Testis (tissue), 3 donors: ENCODE data around the gene NCAPD3. TPM values are rescaled to one million over a fixed set of nuclear protein-coding genes. Genes with fewer than 3 reads are reported as not detected.

Experiments used
- DNase-seq: peaks from one replicate; pipeline ENCODE4 v3.0.0-alpha.2; 2019
- H3K27ac ChIP-seq, 2 donors: fragments of 200-600 bp; sonication (generic); one replicate each; pipeline ENCODE4 v1.5.1; 2019
- H3K27me3 ChIP-seq: fragments of 200-600 bp; sonication (generic); one replicate; pipeline ENCODE4 v1.5.1; 2019
- H3K36me3 ChIP-seq: fragments of 200-600 bp; sonication (generic); one replicate; pipeline ENCODE4 v1.5.1; 2017; ENCODE audit warnings: low read depth; ENCODE audit errors: missing control alignments
- H3K4me1 ChIP-seq: fragments of 200-600 bp; sonication (generic); one replicate; pipeline ENCODE4 v1.5.1; 2019
- H3K4me3 ChIP-seq, 2 donors: fragments of 200-600 bp; sonication (generic); one replicate each; pipeline ENCODE4 v1.5.1; 2017 to 2019
- H3K9me3 ChIP-seq: fragments of 200-600 bp; sonication (generic); one replicate; pipeline ENCODE4 v1.5.1; 2017
- CTCF ChIP-seq, 3 experiments: fragments of 450-650 bp in 2 of 3; fragments of 200-600 bp in 1 of 3; sonication (generic) in 1 of 3; IDR thresholded peaks; one replicate each; pipeline ENCODE4 v1.5.1; 2016 to 2019; ENCODE audit warnings: antibody characterized with exemption in 3 of 3, mild to moderate bottlenecking in 2 of 3, moderate library complexity in 1 of 3
- POLR2A ChIP-seq: fragments of 450-650 bp; IDR thresholded peaks from one replicate; pipeline ENCODE4 v1.6.1; 2017; ENCODE audit warnings: antibody characterized with exemption, mild to moderate bottlenecking, moderate library complexity
- WGBS, 2 donors: methylation state at CpG; one replicate each; pipeline ENCODE4 v1.1.5; 2018; 5-methylcytosine and 5-hydroxymethylcytosine counted together
- intact Hi-C: fragments of 100-400 bp; cut with DNase I; formaldehyde crosslinking; loops from one replicate; pipeline ENCODE4 v1.15.1; 2023; ENCODE audit warnings: low total_unique reads
- polyA plus RNA-seq: library from polyadenylated mRNA; stranded (reverse); fragments of 350-450 nt; fragmentation: Illumina TruSeq; extraction: RNeasy Lipid Tissue Mini Kit (QIAGEN cat#74804); gene quantifications from one replicate; pipeline ENCODE4 v1.2.3, GENCODE V29; 2014; ENCODE audit warnings: low read depth, low replicate concordance; ENCODE audit not compliant: insufficient read depth
- total RNA-seq, 2 donors: library from RNA; depleted of rRNA; stranded (reverse); fragments of >200 nt; gene quantifications; one replicate each; pipeline ENCODE4 v1.2.3, GENCODE V29; 2016

Gene NCAPD3
- total and polyA plus RNA-seq, 3 donors from 2014 or later: 30.8 to 82.9 (median 69.3) TPM

- Histone ChIP-seq H3K27ac (no peak overlapping the region), H3K27me3 (no peaks in the 10 kb centered on the region), H3K4me1 (peaks cover 3% of the 10 kb centered on the region), H3K9me3 (no peaks in the 10 kb centered on the region), H3K36me3 (no peaks in the 10 kb centered on the region), H3K4me3 (no peak overlapping the region)
- intact Hi-C loops: no loop called here
- DNase-seq: no peak
- 84 to 87% methylated on average over 4 of the region's 4 CpGs for WGBS, 2 donors
- no peak for TF ChIP-seq CTCF (IDR thresholded peaks at IDR 0.05)
- TF ChIP-seq POLR2A: no peak
Measured at GRCh38 chr11:134181707-134182106, 42.1 kb downstream of the NCAPD3 start.

DNA sequence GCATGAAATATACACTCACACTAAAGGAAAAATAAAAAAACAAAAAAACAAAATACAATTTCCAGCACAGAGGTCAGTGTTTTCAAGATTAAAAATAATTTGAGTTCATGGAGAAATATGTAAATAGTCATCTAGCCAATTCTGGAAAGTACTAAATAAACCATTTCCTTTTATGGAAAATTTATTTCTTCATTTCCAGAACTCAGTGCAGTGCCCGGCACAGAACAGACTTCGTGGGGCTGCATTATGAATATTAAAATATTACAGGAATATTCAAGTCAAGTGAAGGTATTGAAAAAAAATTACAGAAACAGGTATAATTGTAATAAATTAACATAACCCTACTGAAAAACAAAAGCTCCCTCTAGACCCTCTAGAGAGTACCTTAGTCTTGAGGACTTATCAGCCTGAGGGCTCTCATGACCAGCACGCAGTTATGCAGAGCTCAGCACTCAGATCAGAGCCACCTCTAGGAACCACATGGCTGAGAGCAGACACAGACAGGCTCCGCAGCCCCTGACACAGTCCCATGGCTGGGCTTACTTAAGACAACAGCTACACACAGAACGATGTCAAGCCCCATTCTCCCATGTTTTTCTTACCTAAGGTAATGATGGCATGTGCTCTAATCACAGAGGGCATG, 45.6 kb downstream of the NCAPD3 start:
- intact Hi-C loops: no loop called here
- TF ChIP-seq POLR2A: no peak
- TF ChIP-seq CTCF (IDR thresholded peaks at IDR 0.05): no peak
- no peaks in the 10 kb centered on the region for H3K9me3 ChIP-seq
- no peak overlapping the region for H3K4me3 ChIP-seq
- H3K36me3 ChIP-seq: no peaks in the 10 kb centered on the region
- WGBS, 2 donors: 57 to 60% methylated on average over 5 of the region's 5 CpGs
- H3K27ac ChIP-seq: peak overlapping the region; percentile 50 to 63
- peaks cover under 1% of the 10 kb centered on the region for H3K4me1 ChIP-seq
- DNase-seq: peak; percentile 25
- H3K27me3 ChIP-seq: no peaks in the 10 kb centered on the region

GRCh38 chr11:134176284-134176683, 47.5 kb downstream of the NCAPD3 start:
- Histone ChIP-seq H3K36me3 (no peaks in the 10 kb centered on the region), H3K9me3 (no peaks in the 10 kb centered on the region), H3K4me1 (no peaks in the 10 kb centered on the region), H3K27me3 (no peaks in the 10 kb centered on the region), H3K27ac (no peak overlapping the region), H3K4me3 (no peak overlapping the region)
- TF ChIP-seq POLR2A (no peak), CTCF (IDR thresholded peaks at IDR 0.05) (no peak)
- DNase-seq: no peak
- 87 to 92% methylated on average over 13 of the region's 13 CpGs for WGBS, 2 donors
- intact Hi-C loops: no loop called here

DNA sequence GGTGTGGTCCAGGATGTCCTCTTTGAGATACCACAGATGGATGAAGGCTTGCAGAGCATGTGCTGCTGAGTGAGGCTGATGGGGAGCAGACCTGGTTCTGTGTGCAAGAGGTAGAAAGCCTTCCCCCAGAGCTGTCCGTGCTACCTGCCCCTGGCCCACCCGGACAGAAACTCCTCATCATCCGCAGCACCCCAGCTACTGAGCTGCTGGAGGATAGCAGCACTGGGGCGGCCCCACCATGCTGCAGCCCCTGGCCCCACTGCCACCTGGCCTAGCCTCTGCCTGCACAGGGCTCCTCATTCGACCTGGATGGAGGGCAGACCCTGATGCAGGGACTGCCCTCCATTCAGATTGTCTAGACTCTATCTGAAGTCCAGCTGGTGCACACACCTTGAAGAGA, 50.5 kb downstream of the NCAPD3 start:
- H3K4me3 ChIP-seq: no peak overlapping the region
- no peaks in the 10 kb centered on the region for H3K36me3 ChIP-seq
- no peak for TF ChIP-seq POLR2A
- no peak for TF ChIP-seq CTCF (IDR thresholded peaks at IDR 0.05)
- no peak overlapping the region for H3K27ac ChIP-seq
- no peak for DNase-seq
- H3K4me1 ChIP-seq: no peaks in the 10 kb centered on the region
- intact Hi-C loops: no loop called here
- 90% methylated on average over 4 of the region's 5 CpGs; no CpG with 5 or more reads in 1 of the 2 donors for WGBS, 2 donors
- H3K9me3 ChIP-seq: no peaks in the 10 kb centered on the region
- H3K27me3 ChIP-seq: no peaks in the 10 kb centered on the region

DNA sequence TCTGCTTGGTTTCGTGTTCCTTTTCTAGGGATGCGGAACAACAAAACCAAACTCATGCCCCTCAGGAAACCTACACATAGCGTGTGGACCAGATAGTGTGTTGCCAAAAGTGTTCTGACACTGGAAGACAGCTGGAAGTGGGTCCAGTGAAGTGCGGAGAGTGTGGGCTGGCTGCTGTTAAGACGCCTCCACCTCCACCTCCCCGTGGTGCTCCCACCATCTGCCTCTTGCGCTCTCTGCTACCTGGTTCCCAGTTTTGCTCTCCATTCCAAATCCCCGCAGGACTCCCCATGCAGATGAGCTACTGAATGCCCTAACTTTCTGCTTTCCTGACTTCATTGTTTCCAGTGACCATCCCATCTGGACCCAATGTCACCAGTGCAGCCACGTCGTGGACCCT, 51.8 kb downstream of the NCAPD3 start:
- no peaks in the 10 kb centered on the region for H3K36me3 ChIP-seq

More for the DNA sequence above, 51.8 kb downstream of the NCAPD3 start:
- H3K27ac ChIP-seq: no peak overlapping the region
- 93 to 98% methylated on average over 10 of the region's 10 CpGs for WGBS, 2 donors
- no peaks in the 10 kb centered on the region for H3K9me3 ChIP-seq
- no peak for TF ChIP-seq CTCF (IDR thresholded peaks at IDR 0.05)
- no peak for TF ChIP-seq POLR2A
- DNase-seq: no peak
- intact Hi-C loops: no loop called here
- H3K4me3 ChIP-seq: no peak overlapping the region
- H3K27me3 ChIP-seq: no peaks in the 10 kb centered on the region
- H3K4me1 ChIP-seq: no peaks in the 10 kb centered on the region
